Hepatocyte (in vitro differentiated cells): ENCODE data around the gene KCNA5. TPM values are rescaled to one million over a fixed set of nuclear protein-coding genes. Genes with fewer than 3 reads are reported as not detected.

Source experiments
- DNase-seq: peaks from one replicate; pipeline ENCODE4 v3.0.0-alpha.2; 2016; ENCODE audit warnings: low spot score
- H2AFZ ChIP-seq: fragments of 200-600 bp; sonication (generic); 2 replicates; pipeline ENCODE4 v1.6.0; 2016; ENCODE audit warnings: antibody characterized with exemption, mild to moderate bottlenecking
- H3K27ac ChIP-seq: fragments of 200-600 bp; sonication (generic); 2 replicates; pipeline ENCODE4 v1.5.1; 2016; ENCODE audit warnings: mild to moderate bottlenecking
- H3K27me3 ChIP-seq: fragments of 200-600 bp; sonication (generic); 2 replicates; pipeline ENCODE4 v1.6.1; 2016
- H3K36me3 ChIP-seq: fragments of 200-600 bp; sonication (generic); replicated peaks from 2 replicates; pipeline ENCODE4 v1.5.1; 2016; ENCODE audit warnings: low read depth; ENCODE audit not compliant: insufficient read depth
- H3K4me1 ChIP-seq: fragments of 200-600 bp; sonication (generic); 2 replicates; pipeline ENCODE4 v1.5.1; 2016; ENCODE audit warnings: mild to moderate bottlenecking, moderate library complexity; ENCODE audit not compliant: insufficient read depth
- H3K4me2 ChIP-seq: fragments of 200-600 bp; sonication (generic); 2 replicates; pipeline ENCODE4 v1.6.0; 2016
- H3K4me3 ChIP-seq: fragments of 200-600 bp; sonication (generic); 2 replicates; pipeline ENCODE4 v1.5.1; 2016; ENCODE audit warnings: mild to moderate bottlenecking
- H3K79me2 ChIP-seq: fragments of 200-600 bp; sonication (generic); 2 replicates; pipeline ENCODE4 v1.6.0; 2017; ENCODE audit warnings: mild to moderate bottlenecking
- H3K9me2 ChIP-seq: fragments of 200-600 bp; sonication (generic); replicated peaks from 2 replicates; pipeline ENCODE4 v1.6.0; 2017; ENCODE audit warnings: mild to moderate bottlenecking; ENCODE audit not compliant: insufficient read depth
- H3K9me3 ChIP-seq: fragments of 200-600 bp; sonication (generic); 2 replicates; pipeline ENCODE4 v1.5.1; 2016; ENCODE audit warnings: low read depth, mild to moderate bottlenecking
- H4K20me1 ChIP-seq: fragments of 200-600 bp; sonication (generic); 2 replicates; pipeline ENCODE4 v1.6.0; 2016; ENCODE audit warnings: mild to moderate bottlenecking; ENCODE audit not compliant: insufficient read depth, poor library complexity, severe bottlenecking
- EZH2 ChIP-seq: fragments of 200-600 bp; sonication (generic); IDR thresholded peaks from 2 replicates; pipeline ENCODE4 v1.6.1; 2016; ENCODE audit warnings: antibody characterized with exemption, mild to moderate bottlenecking, borderline replicate concordance
- EZH2phosphoT487 ChIP-seq: fragments of 200-600 bp; sonication (generic); IDR thresholded peaks from one replicate; pipeline ENCODE4 v1.6.1; 2018; ENCODE audit warnings: antibody characterized with exemption, mild to moderate bottlenecking, low read depth, moderate library complexity; ENCODE audit not compliant: unreplicated experiment, severe bottlenecking
- WGBS: methylation state at CpG from one replicate; pipeline ENCODE4 v1.1.6; 2016; ENCODE audit warnings: low lambda C conversion rate; ENCODE audit errors: missing lambda C conversion rate; 5-methylcytosine and 5-hydroxymethylcytosine counted together
- polyA plus RNA-seq: library from polyadenylated mRNA; unstranded; fragments of >200 nt; fragmentation: Nextera tagmentation; extraction: Ambion mirVana; gene quantifications from 2 replicates; pipeline ENCODE4 v1.2.1, GENCODE V29; 2016
- total RNA-seq: library from RNA; depleted of rRNA; stranded (reverse); fragments of >200 nt; gene quantifications from 2 replicates; pipeline ENCODE4 v1.2.3, GENCODE V29; 2014
- TF ChIP-seq, protein P1 (sequence below): fragments of 200-600 bp; sonication (generic); IDR thresholded peaks from 2 replicates; pipeline ENCODE4 v1.5.1; 2016; ENCODE audit warnings: antibody characterized with exemption, mild to moderate bottlenecking; ENCODE audit not compliant: poor library complexity

KCNA5 gene
- total and polyA plus RNA-seq, 2 experiments from 2014 or later, result 1.8 to 2.8 TPM

- TF ChIP-seq, protein P1, sequence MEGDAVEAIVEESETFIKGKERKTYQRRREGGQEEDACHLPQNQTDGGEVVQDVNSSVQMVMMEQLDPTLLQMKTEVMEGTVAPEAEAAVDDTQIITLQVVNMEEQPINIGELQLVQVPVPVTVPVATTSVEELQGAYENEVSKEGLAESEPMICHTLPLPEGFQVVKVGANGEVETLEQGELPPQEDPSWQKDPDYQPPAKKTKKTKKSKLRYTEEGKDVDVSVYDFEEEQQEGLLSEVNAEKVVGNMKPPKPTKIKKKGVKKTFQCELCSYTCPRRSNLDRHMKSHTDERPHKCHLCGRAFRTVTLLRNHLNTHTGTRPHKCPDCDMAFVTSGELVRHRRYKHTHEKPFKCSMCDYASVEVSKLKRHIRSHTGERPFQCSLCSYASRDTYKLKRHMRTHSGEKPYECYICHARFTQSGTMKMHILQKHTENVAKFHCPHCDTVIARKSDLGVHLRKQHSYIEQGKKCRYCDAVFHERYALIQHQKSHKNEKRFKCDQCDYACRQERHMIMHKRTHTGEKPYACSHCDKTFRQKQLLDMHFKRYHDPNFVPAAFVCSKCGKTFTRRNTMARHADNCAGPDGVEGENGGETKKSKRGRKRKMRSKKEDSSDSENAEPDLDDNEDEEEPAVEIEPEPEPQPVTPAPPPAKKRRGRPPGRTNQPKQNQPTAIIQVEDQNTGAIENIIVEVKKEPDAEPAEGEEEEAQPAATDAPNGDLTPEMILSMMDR, result peak; percentile 62
- no peak for TF ChIP-seq EZH2
- Histone ChIP-seq H3K36me3 (no peaks in the 10 kb centered on the region), H3K9me2 (no peaks in the 10 kb centered on the region), H3K4me1 (no peaks in the 10 kb centered on the region), H3K27ac (no peak overlapping the region), H3K4me3 (no peak overlapping the region), H3K4me2 (no peak overlapping the region), H2AFZ (no peak overlapping the region), H3K27me3 (peaks cover 6% of the 10 kb centered on the region), H3K9me3 (no peaks in the 10 kb centered on the region), H4K20me1 (no peaks in the 10 kb centered on the region), H3K79me2 (no peaks in the 10 kb centered on the region)
- WGBS, result 61% methylated on average over 11 of the region's 11 CpGs
- peak; percentile 66 for DNase-seq
Measured at GRCh38 chr12:5083955-5084849, 40.5 kb downstream of the KCNA5 start.

GRCh38 chr12:5085896-5086295 lies 42.2 kb downstream of the KCNA5 start:
- no peak for DNase-seq
- H3K9me3 ChIP-seq, result no peaks in the 10 kb centered on the region
- no peak overlapping the region for H3K27ac ChIP-seq
- no peaks in the 10 kb centered on the region for H3K79me2 ChIP-seq
- H4K20me1 ChIP-seq, result no peaks in the 10 kb centered on the region
- H3K27me3 ChIP-seq, result peaks cover 5% of the 10 kb centered on the region
- TF ChIP-seq EZH2, result no peak
- no peak for TF ChIP-seq EZH2phosphoT487
- TF ChIP-seq, protein P1, result no peak
- H3K4me1 ChIP-seq, result no peaks in the 10 kb centered on the region
- no peaks in the 10 kb centered on the region for H3K36me3 ChIP-seq
- WGBS, result 83% methylated on average over 3 of the region's 3 CpGs
- no peak overlapping the region for H3K4me3 ChIP-seq
- H2AFZ ChIP-seq, result no peak overlapping the region
- no peak overlapping the region for H3K4me2 ChIP-seq
- no peaks in the 10 kb centered on the region for H3K9me2 ChIP-seq

GRCh38 chr12:5087831-5088554 lies 44.3 kb downstream of the KCNA5 start:
- H2AFZ ChIP-seq, result no peak overlapping the region
- DNase-seq, result no peak
- TF ChIP-seq EZH2, result no peak
- no peak for TF ChIP-seq EZH2phosphoT487
- TF ChIP-seq, protein P1, result no peak
- peaks cover 2% of the 10 kb centered on the region for H3K27me3 ChIP-seq
- no peaks in the 10 kb centered on the region for H3K36me3 ChIP-seq
- H3K9me2 ChIP-seq, result no peaks in the 10 kb centered on the region
- no peaks in the 10 kb centered on the region for H4K20me1 ChIP-seq
- H3K27ac ChIP-seq, result no peak overlapping the region
- no peaks in the 10 kb centered on the region for H3K4me1 ChIP-seq
- no peaks in the 10 kb centered on the region for H3K79me2 ChIP-seq
- no peak overlapping the region for H3K4me2 ChIP-seq
- H3K4me3 ChIP-seq, result no peak overlapping the region
- no peaks in the 10 kb centered on the region for H3K9me3 ChIP-seq
- WGBS, result 88% methylated on average over 16 of the region's 16 CpGs
